IMR-90 (cell line): ENCODE measurements around the gene FLT4. TPM values are rescaled to one million over a fixed set of nuclear protein-coding genes. Genes with fewer than 3 reads are reported as not detected.

ENCODE experiments used
- ATAC-seq: fragments of 200-7000 bp; cut with Tn5 transposase; 2 replicates; pipeline ENCODE4 v1.9.1; 2020; ENCODE audit warnings: low read depth, mild to moderate bottlenecking, moderate library complexity
- BruUV-seq: library from RNA; stranded (reverse); fragments of 400-500 nt; replicated peaks from 2 replicates; lab custom pipeline; 2021; lab: Mats Ljungman, UMichigan
- CTCF ChIA-PET: fragments of 300-600 bp; formaldehyde crosslinking; extraction: SDS; loops from one replicate; lab custom pipeline; 2021; ENCODE audit warnings: antibody characterized with exemption; lab: Yijun Ruan, JAX
- POLR2A ChIA-PET: fragments of 300-600 bp; sonication (Branson Sonifier 250); formaldehyde crosslinking; loops from one replicate; lab custom pipeline; 2022; ENCODE audit warnings: antibody characterized with exemption; ENCODE audit not compliant: unreplicated experiment; lab: Charles Lee
- DNase-seq: peaks from one replicate; pipeline ENCODE4 v3.0.0; 2013
- H2AFZ ChIP-seq: replicated peaks from 2 replicates; pipeline ENCODE3; 2013; ENCODE audit warnings: low read length, mild to moderate bottlenecking; ENCODE audit not compliant: poor library complexity
- H2AK5ac ChIP-seq: 2 replicates; pipeline ENCODE4 v1.6.1; 2013; ENCODE audit warnings: low read depth, low read length, inconsistent platforms
- H2AK9ac ChIP-seq: replicated peaks from 2 replicates; pipeline ENCODE3; 2013; ENCODE audit warnings: mild to moderate bottlenecking, low read depth, low read length, moderate library complexity; ENCODE audit not compliant: poor library complexity
- H2BK120ac ChIP-seq: 2 replicates; pipeline ENCODE4 v1.6.1; 2013; ENCODE audit warnings: low read depth, low read length, inconsistent platforms
- H2BK15ac ChIP-seq: 3 replicates; pipeline ENCODE4 v1.6.1; 2013; ENCODE audit warnings: low read depth, low read length, inconsistent platforms
- H2BK20ac ChIP-seq: 2 replicates; pipeline ENCODE4 v1.6.1; 2013; ENCODE audit warnings: low read depth, mild to moderate bottlenecking, inconsistent platforms, low read length, moderate library complexity
- H2BK5ac ChIP-seq: 2 replicates; pipeline ENCODE4 v1.6.1; 2013; ENCODE audit warnings: mild to moderate bottlenecking, low read depth, low read length, inconsistent platforms; ENCODE audit not compliant: poor library complexity, severe bottlenecking
- H3K14ac ChIP-seq: replicated peaks from 2 replicates; pipeline ENCODE4 v1.6.1; 2013; ENCODE audit warnings: low read depth, low read length, inconsistent platforms
- H3K18ac ChIP-seq: 2 replicates; pipeline ENCODE4 v1.6.1; 2013; ENCODE audit warnings: low read depth, low read length, control low read depth
- H3K23ac ChIP-seq: 2 replicates; pipeline ENCODE4 v1.6.1; 2013; ENCODE audit warnings: low read depth, low read length, inconsistent platforms
- H3K27ac ChIP-seq: 2 replicates; pipeline ENCODE4 v1.5.1; 2013; ENCODE audit warnings: mild to moderate bottlenecking, control low read depth, low read length; ENCODE audit not compliant: insufficient read depth
- H3K27me3 ChIP-seq: 2 replicates; pipeline ENCODE4 v1.6.1; 2013; ENCODE audit warnings: low read length; ENCODE audit not compliant: control insufficient read depth, insufficient read depth
- H3K36me3 ChIP-seq: 2 replicates; pipeline ENCODE4 v1.6.1; 2013; ENCODE audit warnings: low read length, mixed read lengths; ENCODE audit not compliant: control insufficient read depth, insufficient read depth
- H3K4ac ChIP-seq: 2 replicates; pipeline ENCODE4 v1.6.1; 2013; ENCODE audit warnings: low read depth, low read length, inconsistent platforms
- H3K4me1 ChIP-seq: 2 replicates; pipeline ENCODE4 v1.6.1; 2013; ENCODE audit warnings: low read length, mixed read lengths; ENCODE audit not compliant: control insufficient read depth, insufficient read depth
- H3K4me2 ChIP-seq: 2 replicates; pipeline ENCODE4 v1.6.1; 2013; ENCODE audit warnings: low read depth, mild to moderate bottlenecking, control low read depth, low read length, moderate library complexity
- H3K4me3 ChIP-seq: 2 replicates; pipeline ENCODE4 v1.5.1; 2013; ENCODE audit warnings: low read depth, mild to moderate bottlenecking, control low read depth, low read length, moderate library complexity; ENCODE audit not compliant: insufficient read depth
- H3K56ac ChIP-seq: 2 replicates; pipeline ENCODE4 v1.6.1; 2013; ENCODE audit warnings: low read length, inconsistent platforms; ENCODE audit not compliant: insufficient read depth; ENCODE audit errors: extremely low read depth
- H3K79me1 ChIP-seq, 2 experiments: 2 replicates each; pipeline ENCODE4 v1.6.1; 2013; ENCODE audit warnings: low read length in 2 of 2, inconsistent platforms in 1 of 2, low read depth in 1 of 2
- H3K9ac ChIP-seq: 2 replicates; pipeline ENCODE4 v1.6.1; 2013; ENCODE audit warnings: low read depth, low read length, control low read depth
- H3K9me1 ChIP-seq: 2 replicates; pipeline ENCODE4 v1.6.1; 2013; ENCODE audit warnings: low read length, inconsistent platforms; ENCODE audit not compliant: insufficient read depth
- H3K9me3 ChIP-seq: 2 replicates; pipeline ENCODE4 v1.6.1; 2013; ENCODE audit warnings: low read length; ENCODE audit not compliant: control insufficient read depth, insufficient read depth
- H4K20me1 ChIP-seq: 2 replicates; pipeline ENCODE4 v1.6.1; 2013; ENCODE audit warnings: low read length, inconsistent platforms; ENCODE audit not compliant: insufficient read depth
- H4K5ac ChIP-seq: 2 replicates; pipeline ENCODE4 v1.6.1; 2013; ENCODE audit warnings: mild to moderate bottlenecking, low read depth, low read length, control low read depth
- H4K8ac ChIP-seq, 2 experiments: 2 replicates each; pipeline ENCODE4 v1.6.1; 2013; ENCODE audit warnings: low read depth in 2 of 2, low read length in 2 of 2, control low read depth in 1 of 2, inconsistent platforms in 1 of 2
- H4K91ac ChIP-seq: 2 replicates; pipeline ENCODE4 v1.6.1; 2013; ENCODE audit warnings: low read depth, low read length, inconsistent platforms; ENCODE audit not compliant: insufficient read depth
- BHLHE40 ChIP-seq: fragments of 150-350 bp; IDR thresholded peaks from 2 replicates; pipeline ENCODE4 v1.6.1; 2016; ENCODE audit warnings: mild to moderate bottlenecking, low read depth, low read length
- MAFK ChIP-seq: IDR thresholded peaks from 2 replicates; pipeline ENCODE4 v1.6.1; 2012; ENCODE audit warnings: low read depth, low read length, improper control_type of control experiment
- MAZ ChIP-seq: IDR thresholded peaks from 2 replicates; pipeline ENCODE4 v1.6.1; 2012; ENCODE audit warnings: low read depth, mild to moderate bottlenecking, low read length, improper control_type of control experiment, moderate library complexity, borderline replicate concordance
- MXI1 ChIP-seq: IDR thresholded peaks from 2 replicates; pipeline ENCODE4 v1.6.1; 2012; ENCODE audit warnings: low read depth, mild to moderate bottlenecking, low read length, moderate library complexity, borderline replicate concordance
- NFE2L2 ChIP-seq: fragments of 150-350 bp; IDR thresholded peaks from 2 replicates; pipeline ENCODE4 v1.6.1; 2016; ENCODE audit warnings: low read depth, mild to moderate bottlenecking, low read length
- RAD21 ChIP-seq: IDR thresholded peaks from 2 replicates; pipeline ENCODE4 v1.6.1; 2012; ENCODE audit warnings: low read length, improper control_type of control experiment
- RFX5 ChIP-seq: IDR thresholded peaks from 2 replicates; pipeline ENCODE4 v1.8.0; 2012; ENCODE audit warnings: low read depth, mild to moderate bottlenecking, low read length, moderate library complexity
- whole genome bisulfite sequencing, 2 experiments: methylation state at CpG; one replicate each; pipeline versions ENCODE4 v1.1.5 to v1.1.7; 2013; ENCODE audit warnings: missing lambda C conversion rate in 2 of 2; ENCODE audit not compliant: insufficient read length in 1 of 2; ENCODE audit errors: extremely low coverage in 2 of 2; 5-methylcytosine and 5-hydroxymethylcytosine counted together
- dilution Hi-C: fragments of 300-500 bp; cut with HindIII; formaldehyde crosslinking; loops from one replicate; pipeline ENCODE4 v1.14.3; 2018; ENCODE audit warnings: low sequenced_read_pairs; ENCODE audit not compliant: unreplicated experiment
- in situ Hi-C: fragments of 300-500 bp; cut with MboI; formaldehyde crosslinking; loops from 3 replicates; pipeline ENCODE4 v1.14.3; 2019; ENCODE audit warnings: low sequenced_read_pairs, inconsistent platforms, mixed read lengths
- intact Hi-C: fragments of 100-400 bp; cut with micrococcal nuclease; formaldehyde crosslinking; loops from 2 replicates; pipeline ENCODE4 v1.10.0; 2022
- polyA plus RNA-seq, 3 experiments: library from polyadenylated mRNA; depleted of rRNA; stranded (reverse); fragments of >200 nt; gene quantifications; 2 replicates each; pipeline ENCODE4 v1.2.3, GENCODE V29; 2012; ENCODE audit warnings: low replicate concordance in 1 of 3
- total RNA-seq: library from RNA; depleted of rRNA; stranded (reverse); fragments of >200 nt; gene quantifications from 2 replicates; pipeline ENCODE4 v1.2.3, GENCODE V29; 2012

The FLT4 gene
- total and polyA plus RNA-seq, 2 of the 4 experiments (the other 2 are of a cell fraction), result under 0.01 to 0.07 TPM

GRCh38 chr5:180665682-180666404 is 16.4 kb upstream of the FLT4 start:
- ChIA-PET POLR2A (no interaction called here), CTCF (no interaction called here)
- in situ Hi-C loops, result no loop called here
- BruUV-seq, result no TSS peak
- dilution Hi-C loops, result no loop called here
- no peaks in the 10 kb centered on the region for H3K79me1 ChIP-seq
- ATAC-seq (no peak), DNase-seq (no peak)
- H2AK5ac ChIP-seq, result no peak overlapping the region
- no peak overlapping the region for H3K23ac ChIP-seq
- no peaks in the 10 kb centered on the region for H3K36me3 ChIP-seq
- no peak overlapping the region for H3K4me2 ChIP-seq
- no peaks in the 10 kb centered on the region for H3K4me1 ChIP-seq
- no peaks in the 10 kb centered on the region for H3K9me3 ChIP-seq
- no peak overlapping the region for H4K5ac ChIP-seq
- H2AFZ ChIP-seq, result no peak overlapping the region
- H3K4me3 ChIP-seq, result no peak overlapping the region
- H3K4ac ChIP-seq, result no peak overlapping the region
- H3K9ac ChIP-seq, result no peak overlapping the region
- H3K27me3 ChIP-seq, result peaks cover 6% of the 10 kb centered on the region; the same call in 1 of the 2 replicates
- no peaks in the 10 kb centered on the region for H3K9me1 ChIP-seq
- H2AK9ac ChIP-seq, result no peak overlapping the region
- TF ChIP-seq RAD21 (no peak), MAZ (no peak), BHLHE40 (no peak), NFE2L2 (no peak), RFX5 (no peak), MAFK (no peak), MXI1 (no peak)
- no peak overlapping the region for H3K27ac ChIP-seq
- no peak overlapping the region for H3K18ac ChIP-seq
- intact Hi-C loops, result no loop called here
- H2BK20ac ChIP-seq, result no peak overlapping the region
- no peak overlapping the region for H4K8ac ChIP-seq
- no peak overlapping the region for H3K14ac ChIP-seq
- H2BK5ac ChIP-seq, result no peak overlapping the region
- H3K56ac ChIP-seq, result no peak overlapping the region
- H2BK15ac ChIP-seq, result no peak overlapping the region
- WGBS, 2 experiments, result 82% methylated on average over 3 of the region's 22 CpGs; no CpG with 5 or more reads in 1 of the 2 experiments
- H2BK120ac ChIP-seq, result no peak overlapping the region
- no peaks in the 10 kb centered on the region for H4K20me1 ChIP-seq
- no peak overlapping the region for H4K91ac ChIP-seq
